Measurements from ENCODE around the gene TMEM253. TPM values are rescaled to one million over a fixed set of nuclear protein-coding genes. Genes with fewer than 3 reads are reported as not detected.

The TMEM253 gene
- total RNA-seq, 6 donors from 2014 or later = 0.94 to 3.4 (median 1.4) TPM; not detected in 3

DNA sequence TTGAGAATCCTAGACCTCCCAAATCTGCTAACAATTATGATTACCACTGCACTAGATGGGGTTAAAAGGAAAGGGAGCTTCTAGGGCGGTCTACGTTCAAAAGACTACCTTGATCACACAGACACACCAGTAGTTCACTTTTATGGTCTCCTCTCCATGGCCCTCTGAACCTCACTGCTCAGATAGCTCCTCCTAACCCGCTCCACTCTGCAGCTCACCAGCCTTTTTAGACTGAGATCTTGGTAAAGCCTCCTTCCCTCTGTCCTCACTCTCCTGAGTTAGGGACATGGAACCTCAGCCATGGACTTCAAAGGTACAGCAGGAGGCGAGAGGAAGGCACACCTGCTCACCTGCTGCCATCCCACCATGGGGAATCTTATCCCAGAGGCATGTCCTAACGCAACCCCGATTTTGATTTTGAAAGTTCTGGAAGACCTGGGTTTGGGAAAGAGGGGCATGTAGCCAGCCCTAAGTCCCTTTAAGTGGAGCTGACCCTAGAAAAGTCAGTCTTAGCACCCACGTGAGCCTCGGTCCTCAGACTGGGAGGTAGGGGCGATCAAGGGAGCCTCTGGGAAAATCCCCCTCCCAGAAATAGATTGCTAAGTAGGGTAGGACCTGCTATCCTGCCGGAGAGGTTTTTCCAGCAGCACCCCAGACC is 3.8 kb upstream of the TMEM253 start:
- no peak for TF ChIP-seq EP300 (IDR thresholded peaks at IDR 0.05)
- H3K4me1 ChIP-seq = peaks cover 23 to 45% (median 34%) of the 10 kb centered on the region in 4 donors
- no peaks in the 10 kb centered on the region for H3K27me3 ChIP-seq
- peaks cover 0 to 11% (median 6%) of the 10 kb centered on the region in 4 donors for H3K36me3 ChIP-seq
- H3K4me3 ChIP-seq = peak overlapping the region in 3 of 4 donors; percentile 72 to 84 (median 79)
- ATAC-seq (ENCODE audit: low FRiP score in 2 of 2) (no peak), DNase-seq (no peak)
- WGBS, 2 donors = 53 to 60% methylated on average over 10 of the region's 10 CpGs
- peak overlapping the region; percentile 87 to 97 (median 92) for H3K27ac ChIP-seq
- no peaks in the 10 kb centered on the region for H3K9me3 ChIP-seq

DNA sequence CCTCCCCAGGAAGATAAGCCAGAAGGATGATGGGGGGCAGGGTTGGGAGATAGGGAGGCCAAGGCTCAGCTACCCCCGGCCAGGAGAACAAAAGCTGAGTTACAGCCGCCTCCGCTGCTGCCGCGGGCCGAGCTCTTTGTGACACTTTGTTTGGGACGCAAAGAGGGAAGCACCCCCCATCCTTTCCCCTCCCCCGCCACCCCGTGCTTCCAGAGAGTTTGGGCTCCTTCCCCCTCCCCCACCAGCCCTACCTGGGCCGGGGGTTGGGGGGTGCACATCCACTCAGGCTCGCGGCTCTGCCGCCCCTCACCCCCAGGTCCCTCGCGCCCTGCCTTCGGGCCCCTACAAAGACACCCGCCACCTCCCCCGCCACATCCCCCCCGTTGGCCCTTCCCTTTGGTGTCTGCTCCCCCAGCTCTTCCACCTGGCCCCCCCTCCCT is 3.2 kb upstream of the TMEM253 start:
- H3K27ac ChIP-seq = peak overlapping the region; percentile 87 to 97 (median 92)
- H3K4me1 ChIP-seq = peaks cover 23 to 43% (median 33%) of the 10 kb centered on the region in 4 donors
- peak in 1 of 2 donors; percentile 74 for DNase-seq
- peaks cover 0 to 7% (median 3%) of the 10 kb centered on the region in 4 donors for H3K36me3 ChIP-seq
- TF ChIP-seq CTCF (IDR thresholded peaks at IDR 0.05) = no peak
- TF ChIP-seq EP300 (IDR thresholded peaks at IDR 0.05) = no peak
- TF ChIP-seq POLR2AphosphoS5 (IDR thresholded peaks at IDR 0.05) = no peak
- no peak for TF ChIP-seq POLR2A (IDR thresholded peaks at IDR 0.05)
- 1 to 3% methylated on average over 6 to 11 of the region's 19 CpGs for WGBS, 2 donors
- no peaks in the 10 kb centered on the region for H3K9me3 ChIP-seq
- H3K27me3 ChIP-seq = no peaks in the 10 kb centered on the region
- ATAC-seq (ENCODE audit: low FRiP score in 2 of 2) = peak in 1 of 2 donors; percentile 14
- H3K4me3 ChIP-seq = peak overlapping the region; percentile 25 to 84 (median 76)

- no peaks in the 10 kb centered on the region for H3K27me3 ChIP-seq
- DNase-seq (peak; percentile 66 to 91), ATAC-seq (ENCODE audit: low FRiP score in 2 of 2) (peak in 1 of 2 donors; percentile 68)
- H3K27ac ChIP-seq = peak within 1 kb of the TSS; percentile 87 to 97 (median 92)
- WGBS, 2 donors = 0 to 3% methylated on average over 7 of the region's 90 CpGs
- H3K4me3 ChIP-seq = peak within 1 kb of the TSS; percentile 66 to 84 (median 76)
- TF ChIP-seq POLR2AphosphoS5 (IDR thresholded peaks at IDR 0.05) (peak in 1 of 2 donors; percentile 65), EP300 (IDR thresholded peaks at IDR 0.05) (no peak), CTCF (IDR thresholded peaks at IDR 0.05) (peak in 1 of 6 experiments; percentile 24), POLR2A (IDR thresholded peaks at IDR 0.05) (peak in 1 of 4 donors; percentile 44)
- H3K9me3 ChIP-seq = no peaks in the 10 kb centered on the region
- H3K4me1 ChIP-seq = peaks cover 27 to 46% (median 36%) of the 10 kb centered on the region in 4 donors
- H3K36me3 ChIP-seq = peaks cover 0 to 1% (median 0%) of the 10 kb centered on the region in 4 donors
Observed at GRCh38 chr14:21098076-21098891, 2.6 kb upstream of the TMEM253 start, which contains the start of gene ZNF219. Gene ZNF219, minus strand, starts transcription at chr14:21098655. Its CDS starts 5,064 bp downstream, at chr14:21093591.

DNA sequence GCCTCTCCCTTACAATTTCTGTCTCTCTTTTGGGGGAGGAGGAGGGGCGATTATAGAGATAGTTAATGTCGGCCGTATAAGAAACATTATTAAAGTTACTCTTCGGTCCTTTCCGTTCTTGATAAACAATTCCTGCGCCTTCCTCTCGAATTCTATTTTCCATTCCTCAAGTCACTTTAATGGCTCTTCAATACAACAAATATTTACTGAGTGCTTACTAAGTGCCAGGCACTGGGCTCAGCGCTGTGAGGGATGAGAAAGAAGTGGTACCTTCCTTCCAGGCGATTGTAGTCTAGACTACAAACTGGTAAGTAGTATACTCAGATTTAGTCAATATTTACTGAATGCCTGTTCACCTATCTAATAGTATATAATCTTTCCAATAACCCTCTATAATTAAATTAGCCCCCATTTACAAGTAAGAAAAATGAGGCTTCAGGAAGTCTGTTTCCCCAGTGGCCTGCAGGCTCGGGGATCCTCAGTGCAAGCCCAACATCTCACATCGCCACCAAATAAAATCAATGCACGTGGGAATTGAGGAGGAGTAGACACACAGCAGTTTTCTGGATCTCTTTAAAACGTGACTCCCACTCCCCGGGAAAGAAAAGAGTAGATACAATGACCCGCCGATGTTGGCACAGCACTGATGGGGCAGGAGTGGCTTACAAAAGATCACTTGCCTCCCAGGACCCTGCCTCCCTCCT is 1.8 kb upstream of the TMEM253 start:
- H3K4me1 ChIP-seq = peaks cover 28 to 48% (median 38%) of the 10 kb centered on the region in 4 donors
- peak overlapping the region; percentile 66 to 84 (median 76) for H3K4me3 ChIP-seq
- peak overlapping the region; percentile 87 to 97 (median 92) for H3K27ac ChIP-seq
- H3K9me3 ChIP-seq = no peaks in the 10 kb centered on the region
- no peaks in the 10 kb centered on the region for H3K36me3 ChIP-seq
- WGBS, 2 donors = 13 to 14% methylated on average over 16 of the region's 16 CpGs
- no peaks in the 10 kb centered on the region for H3K27me3 ChIP-seq
- no peak for DNase-seq
- ATAC-seq (ENCODE audit: low FRiP score in 2 of 2) = no peak
- TF ChIP-seq EP300 (IDR thresholded peaks at IDR 0.05) = no peak
- TF ChIP-seq POLR2AphosphoS5 (IDR thresholded peaks at IDR 0.05) = no peak
- TF ChIP-seq CTCF (IDR thresholded peaks at IDR 0.05) = no peak
- no peak for TF ChIP-seq POLR2A (IDR thresholded peaks at IDR 0.05)
